ENCODE results near the gene CLIC6. TPM values are rescaled to one million over a fixed set of nuclear protein-coding genes. Genes with fewer than 3 reads are reported as not detected.

Gene CLIC6
- total and polyA plus RNA-seq, 2 of the 4 experiments (the other 2 are of a cell fraction), result not detected

DNA sequence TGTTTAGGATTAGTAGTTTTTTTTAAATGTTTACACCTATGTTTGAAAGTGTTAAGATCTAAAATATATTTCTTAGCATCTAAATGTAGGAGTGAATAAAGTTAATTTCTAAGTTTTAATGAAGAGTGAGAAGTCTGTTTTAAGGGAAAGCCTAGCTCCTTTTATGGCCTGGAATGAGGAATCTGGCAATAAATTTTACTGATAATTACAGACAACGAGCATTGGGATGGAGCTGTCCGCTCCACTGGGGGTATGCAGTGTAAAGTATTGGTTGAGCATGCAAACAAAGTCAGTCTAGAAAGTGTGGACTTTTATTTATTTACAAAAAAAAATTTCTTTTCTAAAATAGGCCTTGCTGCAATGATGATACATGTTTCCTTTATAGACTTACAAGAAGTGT is 19.0 kb downstream of the CLIC6 start:
- Histone ChIP-seq H3K9me1 (ENCODE audit: insufficient read depth, low read length) (no peaks in the 10 kb centered on the region), H2BK15ac (ENCODE audit: low read depth, low read length) (no peak overlapping the region), H4K8ac (ENCODE audit: low read depth in 2 of 2, low read length in 2 of 2) (no peak overlapping the region), H2BK120ac (ENCODE audit: low read depth, low read length) (no peak overlapping the region), H2AK9ac (replicated peaks; ENCODE audit: low read depth, low read length, poor library complexity) (no peak overlapping the region), H3K4me2 (ENCODE audit: low read depth, low read length) (no peak overlapping the region), H3K56ac (ENCODE audit: extremely low read depth, insufficient read depth, low read length) (no peak overlapping the region), H3K79me1 (ENCODE audit: low read depth in 1 of 2, low read length in 2 of 2) (no peaks in the 10 kb centered on the region), H3K23ac (ENCODE audit: low read depth, low read length) (no peak overlapping the region), H3K4me1 (ENCODE audit: control insufficient read depth, insufficient read depth, low read length) (no peaks in the 10 kb centered on the region), H3K9ac (ENCODE audit: low read depth, low read length) (no peak overlapping the region), H3K9me3 (ENCODE audit: control insufficient read depth, insufficient read depth, low read length) (no peaks in the 10 kb centered on the region), H4K20me1 (ENCODE audit: insufficient read depth, low read length) (no peaks in the 10 kb centered on the region), H2AK5ac (ENCODE audit: low read depth, low read length) (no peak overlapping the region), H3K14ac (replicated peaks; ENCODE audit: low read depth, low read length) (no peak overlapping the region), H3K4ac (ENCODE audit: low read depth, low read length) (no peak overlapping the region), H4K91ac (ENCODE audit: insufficient read depth, low read depth, low read length) (no peak overlapping the region), H3K36me3 (ENCODE audit: control insufficient read depth, insufficient read depth, low read length) (no peaks in the 10 kb centered on the region), H3K4me3 (ENCODE audit: insufficient read depth, low read depth, low read length) (no peak overlapping the region), H2BK20ac (ENCODE audit: low read depth, low read length) (no peak overlapping the region), H2AFZ (replicated peaks; ENCODE audit: low read length, poor library complexity) (no peak overlapping the region), H2BK5ac (ENCODE audit: low read depth, low read length, poor library complexity, severe bottlenecking) (no peak overlapping the region), H3K27me3 (ENCODE audit: control insufficient read depth, insufficient read depth, low read length) (peaks cover 57% of the 10 kb centered on the region), H3K18ac (ENCODE audit: low read depth, low read length) (no peak overlapping the region), H3K27ac (ENCODE audit: insufficient read depth, low read length) (no peak overlapping the region), H4K5ac (ENCODE audit: low read depth, low read length) (no peak overlapping the region)
- TF ChIP-seq MAFK (IDR thresholded peaks at IDR 0.05; ENCODE audit: low read depth, low read length) (no peak), FOS (IDR thresholded peaks at IDR 0.05; ENCODE audit: low read depth, low read length) (no peak), MAZ (IDR thresholded peaks at IDR 0.05; ENCODE audit: borderline replicate concordance, low read depth, low read length) (no peak), USF2 (IDR thresholded peaks at IDR 0.05; ENCODE audit: low read depth, low read length) (no peak), MXI1 (IDR thresholded peaks at IDR 0.05; ENCODE audit: borderline replicate concordance, low read depth, low read length) (no peak), RCOR1 (IDR thresholded peaks at IDR 0.05; ENCODE audit: insufficient replicate concordance, low read length) (no peak), RFX5 (IDR thresholded peaks at IDR 0.05; ENCODE audit: low read depth, low read length) (no peak)
- dilution Hi-C loops (cut with HindIII; ENCODE audit: low sequenced_read_pairs, unreplicated experiment) (no loop called here), intact Hi-C loops (cut with micrococcal nuclease) (no loop called here), in situ Hi-C loops (cut with MboI; ENCODE audit: low sequenced_read_pairs) (no loop called here)
- ChIA-PET POLR2A (ENCODE audit: unreplicated experiment) (no interaction called here), CTCF (interaction anchor here (0.8 kb wide), 1 partner anchor 9 kb away, joined by 4 read pairs; no protein-coding TSS in a partner anchor)
- no peak for DNase-seq
- ATAC-seq (ENCODE audit: low read depth), result no peak
- no CpG with 5 or more reads among the region's 2 CpGs for WGBS, 2 experiments (ENCODE audit: extremely low coverage in 2 of 2, insufficient read length in 1 of 2)
- BruUV-seq (replicated peaks), result no TSS peak

Data from IMR-90 (cell line).